GM08714 (cell line): ENCODE results near the gene PDE4D.
"Not testable (repeated sequence)": the region's sequence is repeated elsewhere in the genome, so short reads cannot be mapped to it uniquely, and the experiment has no call there.

ENCODE experiments used
- H3K4me3 ChIP-seq: fragments of 200-500 bp; sonication (Bioruptor generic); 2 replicates; pipeline ENCODE4 v1.5.1; 2014; ENCODE audit warnings: mild to moderate bottlenecking, low read length, inconsistent platforms
- ZNF274 ChIP-seq: IDR thresholded peaks from 2 replicates; pipeline ENCODE4 v1.6.1; 2012; ENCODE audit warnings: mild to moderate bottlenecking, low read depth, low read length

Gene PDE4D

GRCh38 chr5:59020611-59021285 lies 872.8 kb downstream of the PDE4D start:
- TF ChIP-seq ZNF274, result no peak
- no peak overlapping the region for H3K4me3 ChIP-seq

GRCh38 chr5:59019078-59019477 lies 874.4 kb downstream of the PDE4D start:
- no peak overlapping the region for H3K4me3 ChIP-seq
- no peak for TF ChIP-seq ZNF274

- TF ChIP-seq ZNF274, result no peak
- H3K4me3 ChIP-seq, result no peak overlapping the region
Measured at GRCh38 chr5:59016925-59017324, 876.6 kb downstream of the PDE4D start.

- H3K4me3 ChIP-seq, result no peak overlapping the region
- no peak for TF ChIP-seq ZNF274
Measured at GRCh38 chr5:59008816-59009473, 884.6 kb downstream of the PDE4D start.

GRCh38 chr5:59007460-59008063 lies 886.0 kb downstream of the PDE4D start:
- TF ChIP-seq ZNF274, result no peak
- no peak overlapping the region for H3K4me3 ChIP-seq

GRCh38 chr5:59005934-59006701 lies 887.4 kb downstream of the PDE4D start:
- TF ChIP-seq ZNF274, result no peak
- H3K4me3 ChIP-seq, result no peak overlapping the region

- no peak for TF ChIP-seq ZNF274
- no peak overlapping the region for H3K4me3 ChIP-seq
Measured at GRCh38 chr5:59003641-59004040, 889.9 kb downstream of the PDE4D start.

- no peak for TF ChIP-seq ZNF274
Measured at GRCh38 chr5:59003124-59003523, 890.4 kb downstream of the PDE4D start.

GRCh38 chr5:59002162-59002825 lies 891.2 kb downstream of the PDE4D start:
- TF ChIP-seq ZNF274, result no peak
- H3K4me3 ChIP-seq, result no peak overlapping the region

More at GRCh38 chr5:59003124-59003523, 890.4 kb downstream of the PDE4D start:
- H3K4me3 ChIP-seq, result no peak overlapping the region

- TF ChIP-seq ZNF274, result no peak
- no peak overlapping the region for H3K4me3 ChIP-seq
Measured at GRCh38 chr5:59001716-59002115, 891.8 kb downstream of the PDE4D start.

- no peak for TF ChIP-seq ZNF274
- H3K4me3 ChIP-seq, result no peak overlapping the region
Measured at GRCh38 chr5:59001154-59001553, 892.4 kb downstream of the PDE4D start.

GRCh38 chr5:59000211-59000610 lies 893.3 kb downstream of the PDE4D start:
- H3K4me3 ChIP-seq, result no peak overlapping the region
- TF ChIP-seq ZNF274, result no peak

GRCh38 chr5:58999804-59000203 lies 893.7 kb downstream of the PDE4D start:
- no peak for TF ChIP-seq ZNF274
- H3K4me3 ChIP-seq, result no peak overlapping the region

GRCh38 chr5:58998544-58998943 lies 895.0 kb downstream of the PDE4D start:
- no peak overlapping the region for H3K4me3 ChIP-seq

GRCh38 chr5:58995779-58996178 lies 897.7 kb downstream of the PDE4D start:
- not testable (repeated sequence) for H3K4me3 ChIP-seq

More at GRCh38 chr5:58998544-58998943, 895.0 kb downstream of the PDE4D start:
- no peak for TF ChIP-seq ZNF274
